NCI-H2107 treated with DMSO at 0.1 percent for 48 hours (cell line): ENCODE data around the gene CLTB.

ENCODE experiments used
- DNase-seq: peaks from one replicate; lab custom pipeline; 2025; ENCODE audit not compliant: unreplicated experiment; lab: John Stamatoyannopoulos, UW

The CLTB gene

DNA sequence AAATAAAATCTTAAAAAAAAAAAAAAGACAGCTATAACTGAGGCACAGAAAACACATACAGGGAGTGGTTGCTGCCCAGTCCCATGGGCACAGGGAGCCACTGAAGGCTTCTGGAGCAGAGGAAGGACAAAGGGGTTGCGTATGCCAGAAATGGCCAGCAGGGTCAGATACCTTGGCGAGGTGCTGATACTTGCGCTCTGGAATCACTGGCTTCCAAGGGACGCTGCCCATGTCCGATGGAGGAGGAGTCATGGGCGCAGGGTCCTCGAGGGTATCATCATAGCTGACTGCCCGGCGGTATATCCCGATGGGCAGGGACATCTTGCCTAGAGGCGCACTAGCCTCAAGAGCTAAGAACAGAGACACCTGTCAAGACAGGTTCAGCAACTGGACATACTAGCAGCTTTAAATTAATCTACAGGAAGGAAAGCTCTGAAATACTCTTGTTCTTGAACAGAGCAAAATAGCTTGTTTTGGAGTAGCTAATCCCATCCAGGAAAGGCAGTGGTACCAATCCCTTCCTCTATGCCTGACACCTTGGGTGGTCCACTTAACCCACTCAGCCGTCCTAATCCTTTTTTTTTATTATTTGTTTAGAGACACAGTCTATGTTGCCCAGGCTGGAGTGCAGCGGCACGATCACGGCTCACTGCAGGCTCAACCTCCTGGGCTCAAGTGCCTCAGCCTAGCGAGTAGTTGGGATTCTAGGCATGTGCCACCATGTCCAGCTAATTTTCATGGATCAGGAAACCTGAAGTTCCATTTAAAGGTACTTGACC lies 60.8 kb downstream of the CLTB start:
- DNase-seq = no peak

DNA sequence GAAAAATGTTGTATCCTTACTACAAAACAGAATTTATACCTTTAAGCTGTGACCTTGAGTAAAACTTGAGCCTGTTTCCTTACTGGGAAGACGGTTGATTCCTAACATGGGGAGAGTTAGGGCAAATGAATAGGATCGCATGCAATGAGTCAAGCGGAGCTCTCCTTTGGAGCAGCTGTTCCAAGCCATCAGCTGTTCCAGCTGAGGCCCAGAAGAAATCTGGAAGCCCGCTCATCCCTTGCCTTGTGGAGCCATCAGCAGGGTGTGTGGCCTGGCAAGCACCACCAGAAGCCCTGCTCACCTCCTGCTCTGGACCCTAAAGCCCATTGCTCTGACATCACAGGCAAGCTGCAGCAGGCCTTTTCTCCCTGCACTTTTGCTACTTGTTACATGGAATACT lies 62.8 kb downstream of the CLTB start:
- DNase-seq = no peak

DNA sequence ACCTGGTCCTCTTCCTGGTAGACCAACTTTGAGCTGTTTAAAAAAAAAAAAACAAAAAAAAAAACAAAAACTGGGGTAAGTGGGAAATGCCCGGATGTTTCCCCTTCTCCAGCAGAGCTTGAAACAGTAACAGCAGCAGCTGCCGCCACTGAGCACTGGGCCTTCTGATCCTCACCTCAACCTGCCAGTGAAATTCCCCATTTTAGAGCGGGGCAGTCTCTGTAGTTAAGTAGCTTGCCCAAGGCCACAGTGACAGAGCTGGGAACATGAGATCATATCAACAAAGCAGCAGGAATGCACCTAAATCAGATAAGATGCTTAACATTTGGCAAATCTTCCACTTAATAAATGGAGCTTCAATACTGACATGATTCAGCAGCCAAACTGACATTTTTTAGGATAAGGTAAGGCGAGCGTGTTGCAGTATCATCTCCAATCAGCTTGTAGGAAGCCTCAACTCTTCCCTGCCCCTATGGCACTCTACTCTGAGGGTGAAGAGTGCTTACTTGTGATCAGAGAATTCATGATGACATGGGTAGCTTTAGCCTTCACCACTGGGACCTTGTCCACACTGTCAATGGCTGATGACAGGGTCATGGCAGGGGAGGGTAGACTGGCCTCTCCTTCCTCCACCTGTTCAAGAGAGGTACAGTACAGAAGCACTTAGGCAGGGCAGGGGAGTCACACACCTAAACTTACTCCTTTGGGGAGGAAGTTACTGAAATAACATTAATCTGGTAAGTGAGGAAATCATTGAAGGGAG lies 64.0 kb downstream of the CLTB start:
- DNase-seq = no peak

DNA sequence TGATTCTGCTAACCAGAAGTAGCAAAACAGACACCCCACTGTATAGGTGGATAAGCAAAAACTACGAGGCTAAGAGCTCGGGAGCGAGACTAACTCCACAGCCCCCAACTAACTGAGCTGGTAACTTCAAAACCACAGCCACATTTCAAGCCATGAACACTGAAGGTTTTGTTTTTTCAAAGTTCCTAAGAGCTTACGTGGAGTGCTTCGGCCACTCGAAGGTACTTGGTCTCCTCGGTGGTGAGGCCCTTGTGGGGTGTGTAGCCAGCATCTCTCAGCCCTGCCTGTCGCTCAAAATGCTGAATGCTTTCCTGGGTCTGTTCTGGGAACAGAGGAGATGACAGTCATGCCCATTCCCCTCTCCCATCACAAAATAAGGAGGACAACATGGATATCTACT lies 65.9 kb downstream of the CLTB start:
- DNase-seq = no peak

DNA sequence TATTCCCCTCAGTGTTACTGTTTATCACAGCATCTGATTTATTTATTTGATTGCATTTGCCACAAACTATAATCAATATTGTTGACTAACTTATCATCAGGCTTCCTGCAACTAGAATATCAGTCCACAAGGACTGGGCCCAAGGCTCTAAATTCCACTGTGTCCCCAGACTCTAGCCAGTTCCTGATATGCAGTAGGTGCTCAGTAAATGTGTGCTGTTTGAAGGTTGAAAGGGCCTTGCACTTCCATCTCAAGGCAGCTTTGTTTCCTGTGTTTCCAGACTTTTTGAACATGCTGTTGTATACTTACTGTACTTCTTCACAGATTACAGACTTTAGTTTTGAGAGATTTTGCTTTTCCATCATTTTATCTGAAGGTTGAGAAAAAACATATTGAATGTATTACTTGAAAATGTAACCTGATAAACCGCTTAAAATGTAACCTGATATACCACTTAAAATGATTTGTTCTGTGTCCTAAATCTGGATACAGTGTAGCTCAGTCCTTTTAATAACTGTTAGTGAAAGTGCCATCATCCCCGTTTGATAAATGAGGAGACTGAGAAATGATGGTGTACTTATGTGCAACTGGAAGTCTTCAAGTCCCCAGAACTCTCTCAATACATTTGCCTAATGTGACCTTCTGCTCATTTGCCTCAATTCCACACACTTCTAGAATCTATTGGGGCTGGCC lies 73.4 kb downstream of the CLTB start:
- DNase-seq = no peak
